CD14-positive monocyte (primary cell): ENCODE measurements around the gene PDE1A. TPM values are rescaled to one million over a fixed set of nuclear protein-coding genes. Genes with fewer than 3 reads are reported as not detected.

Experiments used
- DNase-seq, 3 donors: peaks; one replicate each; pipeline ENCODE4 v3.0.0-alpha.2; 2011 to 2022
- H2AFZ ChIP-seq: 2 replicates; pipeline ENCODE4 v1.6.0; 2012; ENCODE audit warnings: mild to moderate bottlenecking, low read depth, low read length, inconsistent platforms; ENCODE audit not compliant: insufficient read depth, poor library complexity, severe bottlenecking
- H3K27ac ChIP-seq, 2 donors: 1 replicate in 1 of 2; 2 replicates in 1 of 2; pipeline ENCODE4 v1.5.1; 2012 to 2013; ENCODE audit warnings: low read length in 2 of 2, control low read depth in 1 of 2, inconsistent platforms in 1 of 2, low read depth in 1 of 2, mild to moderate bottlenecking in 1 of 2
- H3K27me3 ChIP-seq, 2 donors: one replicate each; pipeline versions ENCODE4 v1.6.0 to v1.6.1; 2011 to 2013; ENCODE audit warnings: low read length in 2 of 2; ENCODE audit not compliant: control insufficient read depth in 2 of 2, insufficient read depth in 2 of 2
- H3K36me3 ChIP-seq, 2 donors: replicated peaks in 1 of 2; 1 replicate in 1 of 2; 2 replicates in 1 of 2; pipeline versions ENCODE4 v1.5.1 to v1.6.1; 2012 to 2013; ENCODE audit warnings: low read length in 2 of 2, control low read depth in 1 of 2, inconsistent platforms in 1 of 2, mild to moderate bottlenecking in 1 of 2; ENCODE audit not compliant: insufficient read depth in 2 of 2, control insufficient read depth in 1 of 2
- H3K4me1 ChIP-seq, 2 donors: 1 replicate in 1 of 2; 2 replicates in 1 of 2; pipeline versions ENCODE4 v1.5.1 to v1.6.1; 2012 to 2013; ENCODE audit warnings: low read length in 2 of 2, control low read depth in 1 of 2, inconsistent platforms in 1 of 2, mild to moderate bottlenecking in 1 of 2, moderate library complexity in 1 of 2; ENCODE audit not compliant: insufficient read depth in 2 of 2, control insufficient read depth in 1 of 2
- H3K4me2 ChIP-seq: replicated peaks from 2 replicates; pipeline ENCODE3; 2012; ENCODE audit warnings: low read length, moderate library complexity, mild to moderate bottlenecking; ENCODE audit not compliant: poor library complexity, severe bottlenecking; ENCODE audit errors: extremely low read depth
- H3K4me3 ChIP-seq, 3 experiments: fragments of 200-600 bp in 1 of 3; sonication (generic) in 1 of 3; replicated peaks in 1 of 3; 1 replicate in 2 of 3; 2 replicates in 1 of 3; pipeline ENCODE4 v1.5.1; 2011 to 2013; ENCODE audit warnings: low read length in 3 of 3, mild to moderate bottlenecking in 3 of 3, control low read depth in 2 of 3, low read depth in 2 of 3, inconsistent platforms in 1 of 3, moderate library complexity in 1 of 3
- H3K79me2 ChIP-seq: 2 replicates; pipeline ENCODE4 v1.6.0; 2012; ENCODE audit warnings: mild to moderate bottlenecking, control low read depth, inconsistent platforms, low read length, moderate library complexity; ENCODE audit not compliant: insufficient read depth
- H3K9ac ChIP-seq: 2 replicates; pipeline ENCODE4 v1.6.0; 2017; ENCODE audit warnings: low read length, mild to moderate bottlenecking; ENCODE audit not compliant: insufficient read depth, poor library complexity, severe bottlenecking
- H3K9me3 ChIP-seq, 2 donors: replicated peaks in 1 of 2; 1 replicate in 1 of 2; 2 replicates in 1 of 2; pipeline versions ENCODE4 v1.5.1 to v1.6.1; 2012 to 2013; ENCODE audit warnings: low read length in 2 of 2, control low read depth in 1 of 2; ENCODE audit not compliant: control insufficient read depth in 1 of 2, insufficient read depth in 1 of 2
- H4K20me1 ChIP-seq: 2 replicates; pipeline ENCODE4 v1.6.0; 2012; ENCODE audit warnings: mild to moderate bottlenecking, low read length, control low read depth, moderate library complexity; ENCODE audit not compliant: insufficient read depth
- H3K27ac Mint-ChIP-seq, 7 donors: one replicate each; pipeline ENCODE4 v1.8.0; 2020; ENCODE audit warnings: mild to moderate bottlenecking in 7 of 7, mixed read lengths in 7 of 7, moderate library complexity in 6 of 7, inconsistent platforms in 2 of 7
- H3K27me3 Mint-ChIP-seq, 3 donors: one replicate each; pipeline ENCODE4 v1.8.0; 2021 to 2022; ENCODE audit warnings: low read depth in 3 of 3, mild to moderate bottlenecking in 3 of 3, mixed read lengths in 3 of 3, moderate library complexity in 3 of 3, inconsistent platforms in 1 of 3
- H3K36me3 Mint-ChIP-seq, 2 donors: one replicate each; pipeline ENCODE4 v1.8.0; 2020; ENCODE audit warnings: mixed read lengths in 2 of 2, inconsistent platforms in 1 of 2, mild to moderate bottlenecking in 1 of 2
- H3K4me1 Mint-ChIP-seq: one replicate; pipeline ENCODE4 v1.8.0; 2020; ENCODE audit warnings: mild to moderate bottlenecking, mixed read lengths
- H3K4me3 Mint-ChIP-seq, 2 donors: one replicate each; pipeline ENCODE4 v1.8.0; 2020; ENCODE audit warnings: mild to moderate bottlenecking in 2 of 2, mixed read lengths in 2 of 2, moderate library complexity in 1 of 2
- H3K9me3 Mint-ChIP-seq, 7 donors: one replicate each; pipeline ENCODE4 v1.8.0; 2020 to 2022; ENCODE audit warnings: mixed read lengths in 7 of 7, mild to moderate bottlenecking in 6 of 7, moderate library complexity in 6 of 7, inconsistent platforms in 2 of 7
- CTCF ChIP-seq: fragments of 200-600 bp; IDR thresholded peaks from one replicate; pipeline ENCODE4 v1.8.0; 2022; ENCODE audit warnings: antibody characterized with exemption, mild to moderate bottlenecking
- WGBS: methylation state at CpG from one replicate; pipeline ENCODE4 v1.1.5; 2013; ENCODE audit warnings: missing lambda C conversion rate; ENCODE audit not compliant: insufficient coverage; 5-methylcytosine and 5-hydroxymethylcytosine counted together
- intact Hi-C, 2 donors: fragments of 100-400 bp; cut with micrococcal nuclease; formaldehyde crosslinking; loops; one replicate each; pipeline versions ENCODE4 v1.15.0 to v1.15.1; 2023
- polyA plus RNA-seq, 3 donors: library from polyadenylated mRNA; depleted of rRNA in 1 of 3; unstranded in 2 of 3; stranded (reverse) in 1 of 3; fragments of 300-500 nt in 2 of 3; fragments of >200 nt in 1 of 3; fragmentation: Illumina TruSeq in 2 of 3; gene quantifications; 1 replicate in 2 of 3; 2 replicates in 1 of 3; pipeline ENCODE4 v1.2.3, GENCODE V29; 2012 to 2021

The PDE1A gene
- polyA plus RNA-seq, 3 donors = not detected

DNA sequence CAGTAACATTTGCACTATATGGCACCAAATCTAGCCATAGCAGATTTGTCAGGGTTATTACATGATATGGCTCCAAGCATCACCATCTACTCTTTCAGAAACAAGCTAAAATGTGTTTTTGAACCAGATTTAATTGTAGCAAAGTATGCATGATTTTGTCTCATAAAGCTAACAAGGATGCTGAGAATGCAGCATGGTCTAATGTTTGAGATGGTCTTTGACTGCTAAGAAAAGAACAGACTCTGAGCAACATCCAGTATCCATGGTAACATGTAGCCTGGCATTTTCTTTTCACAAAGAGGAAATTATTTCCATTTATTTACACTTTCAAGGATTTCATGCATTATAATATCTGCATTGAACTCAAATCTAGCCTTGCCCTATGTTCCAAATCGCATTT is 206.5 kb downstream of the PDE1A start:
- no peak overlapping the region for H3K4me3 ChIP-seq
- Mint-ChIP-seq H3K27ac (no peak overlapping the region), H3K27me3 (no peaks in the 10 kb centered on the region), H3K9me3 (peaks cover 0 to 3% (median 0%) of the 10 kb centered on the region in 7 donors), H3K4me1 (no peaks in the 10 kb centered on the region), H3K4me3 (no peak overlapping the region), H3K36me3 (no peaks in the 10 kb centered on the region)
- no peaks in the 10 kb centered on the region for H3K36me3 ChIP-seq
- no peak for TF ChIP-seq CTCF
- no peaks in the 10 kb centered on the region for H3K9me3 ChIP-seq
- no peak overlapping the region for H3K9ac ChIP-seq
- intact Hi-C loops = no loop called here
- H3K27me3 ChIP-seq = no peaks in the 10 kb centered on the region
- H3K4me1 ChIP-seq = no peaks in the 10 kb centered on the region
- no peaks in the 10 kb centered on the region for H3K79me2 ChIP-seq
- H4K20me1 ChIP-seq = no peaks in the 10 kb centered on the region
- H3K27ac ChIP-seq = no peak overlapping the region
- H3K4me2 ChIP-seq = no peak overlapping the region
- DNase-seq = no peak
- no peak overlapping the region for H2AFZ ChIP-seq
- no CpG with 5 or more reads among the region's 1 CpG for WGBS

GRCh38 chr2:182210669-182211068 is 216.2 kb downstream of the PDE1A start:
- no peaks in the 10 kb centered on the region for H3K79me2 ChIP-seq
- no peak for DNase-seq
- Mint-ChIP-seq H3K9me3 (peaks cover 3 to 24% (median 8%) of the 10 kb centered on the region in 7 donors), H3K27me3 (no peaks in the 10 kb centered on the region), H3K4me1 (no peaks in the 10 kb centered on the region), H3K4me3 (no peak overlapping the region), H3K27ac (no peak overlapping the region), H3K36me3 (no peaks in the 10 kb centered on the region)
- no peaks in the 10 kb centered on the region for H4K20me1 ChIP-seq
- TF ChIP-seq CTCF = no peak
- H3K9ac ChIP-seq = no peak overlapping the region
- H3K27ac ChIP-seq = no peak overlapping the region
- no peaks in the 10 kb centered on the region for H3K4me1 ChIP-seq
- no peaks in the 10 kb centered on the region for H3K36me3 ChIP-seq
- H3K9me3 ChIP-seq = peaks cover 0 to 17% of the 10 kb centered on the region in 2 donors
- no peak overlapping the region for H2AFZ ChIP-seq
- intact Hi-C loops = no loop called here
- H3K4me3 ChIP-seq = no peak overlapping the region
- no peaks in the 10 kb centered on the region for H3K27me3 ChIP-seq
- H3K4me2 ChIP-seq = no peak overlapping the region
